T-helper 2 cell (primary cell): ENCODE measurements around the gene PCDHA13.
"Not testable (repeated sequence)": the region's sequence is repeated elsewhere in the genome, so short reads cannot be mapped to it uniquely, and the experiment has no call there.

Experiments
- DNase-seq, 5 experiments: peaks; one replicate each; pipeline versions ENCODE4 v3.0.0 to v3.0.0-alpha.2; 2012 to 2022

Gene PCDHA13

DNA sequence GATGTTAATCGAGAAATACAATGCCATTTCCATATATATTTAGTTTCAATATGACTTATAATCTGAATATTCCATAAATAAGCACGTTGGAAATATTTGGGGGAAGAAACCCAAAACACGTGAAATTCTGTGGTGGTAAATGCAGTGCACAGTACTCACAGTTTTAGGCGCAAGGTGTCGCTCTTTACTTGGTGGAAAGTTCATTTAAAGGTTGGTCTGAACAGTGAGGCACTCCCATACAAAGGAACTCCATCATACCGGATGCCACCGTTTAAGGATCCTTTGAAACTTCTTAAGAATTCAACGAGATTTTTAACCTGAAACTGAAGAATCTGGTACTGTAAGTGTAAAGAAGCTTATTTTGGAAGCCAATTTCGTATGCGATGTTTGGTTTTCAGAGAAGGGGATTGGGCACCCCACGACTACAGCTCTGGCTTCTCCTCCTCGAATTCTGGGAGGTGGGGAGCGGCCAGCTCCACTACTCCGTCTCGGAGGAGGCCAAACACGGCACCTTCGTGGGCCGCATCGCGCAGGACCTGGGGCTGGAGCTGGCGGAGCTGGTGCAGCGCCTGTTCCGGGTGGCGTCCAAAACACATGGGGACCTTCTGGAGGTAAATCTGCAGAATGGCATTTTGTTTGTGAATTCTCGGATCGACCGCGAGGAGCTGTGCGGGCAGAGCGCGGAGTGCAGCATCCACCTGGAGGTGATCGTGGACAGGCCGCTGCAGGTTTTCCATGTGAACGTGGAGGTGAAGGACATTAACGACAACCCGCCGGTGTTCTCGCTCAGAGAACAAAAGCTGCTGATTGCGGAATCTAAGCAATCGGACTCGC lies 13.0 kb upstream of the PCDHA13 start, which contains the start of gene PCDHA11:
TSS of gene PCDHA11 (plus strand) at position 237 of the 834 bp plus-strand sequence. CDS start at position 384, 147 bp downstream.
- no peak for DNase-seq

DNA sequence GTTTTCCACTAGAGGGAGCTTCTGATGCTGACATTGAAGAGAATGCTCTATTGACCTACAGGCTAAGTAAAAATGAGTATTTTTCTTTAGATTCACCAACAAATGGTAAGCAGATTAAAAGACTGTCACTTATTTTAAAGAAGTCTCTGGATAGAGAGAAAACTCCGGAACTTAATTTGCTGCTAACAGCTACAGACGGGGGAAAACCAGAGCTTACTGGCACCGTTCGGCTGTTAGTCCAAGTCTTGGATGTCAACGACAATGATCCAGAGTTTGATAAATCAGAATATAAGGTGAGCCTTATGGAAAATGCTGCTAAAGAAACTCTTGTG lies 12.4 kb upstream of the PCDHA13 start:
- no peak for DNase-seq

DNA sequence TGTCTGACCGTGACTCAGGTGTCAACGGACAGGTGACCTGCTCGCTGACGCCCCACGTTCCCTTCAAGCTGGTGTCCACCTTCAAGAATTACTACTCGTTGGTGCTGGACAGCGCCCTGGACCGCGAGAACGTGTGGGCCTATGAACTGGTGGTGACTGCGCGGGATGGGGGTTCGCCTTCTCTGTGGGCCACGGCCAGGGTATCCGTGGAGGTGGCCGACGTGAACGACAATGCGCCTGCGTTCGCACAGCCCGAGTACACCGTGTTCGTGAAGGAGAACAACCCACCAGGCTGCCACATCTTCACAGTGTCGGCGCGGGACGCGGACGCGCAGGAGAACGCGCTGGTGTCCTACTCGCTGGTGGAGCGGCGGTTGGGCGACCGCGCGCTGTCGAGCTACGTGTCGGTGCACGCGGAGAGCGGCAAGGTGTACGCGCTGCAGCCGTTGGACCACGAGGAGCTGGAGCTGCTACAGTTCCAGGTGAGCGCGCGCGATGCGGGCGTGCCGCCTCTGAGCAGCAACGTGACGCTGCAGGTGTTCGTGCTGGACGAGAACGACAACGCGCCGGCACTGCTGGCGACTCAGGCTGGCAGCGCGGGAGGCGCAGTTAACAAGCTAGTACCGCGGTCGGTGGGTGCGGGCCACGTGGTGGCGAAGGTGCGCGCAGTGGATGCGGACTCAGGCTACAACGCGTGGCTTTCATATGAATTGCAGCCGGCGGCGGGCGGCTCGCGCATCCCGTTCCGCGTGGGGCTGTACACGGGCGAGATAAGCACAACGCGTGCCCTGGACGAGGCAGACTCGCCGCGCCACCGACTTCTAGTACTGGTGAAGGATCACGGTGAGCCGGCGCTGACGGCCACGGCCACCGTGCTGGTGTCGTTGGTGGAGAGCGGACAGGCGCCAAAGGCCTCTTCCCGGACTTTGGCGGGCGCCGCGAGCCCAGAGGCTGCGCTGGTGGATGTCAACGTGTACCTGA lies 11.4 kb upstream of the PCDHA13 start:
- no peak for DNase-seq

DNA sequence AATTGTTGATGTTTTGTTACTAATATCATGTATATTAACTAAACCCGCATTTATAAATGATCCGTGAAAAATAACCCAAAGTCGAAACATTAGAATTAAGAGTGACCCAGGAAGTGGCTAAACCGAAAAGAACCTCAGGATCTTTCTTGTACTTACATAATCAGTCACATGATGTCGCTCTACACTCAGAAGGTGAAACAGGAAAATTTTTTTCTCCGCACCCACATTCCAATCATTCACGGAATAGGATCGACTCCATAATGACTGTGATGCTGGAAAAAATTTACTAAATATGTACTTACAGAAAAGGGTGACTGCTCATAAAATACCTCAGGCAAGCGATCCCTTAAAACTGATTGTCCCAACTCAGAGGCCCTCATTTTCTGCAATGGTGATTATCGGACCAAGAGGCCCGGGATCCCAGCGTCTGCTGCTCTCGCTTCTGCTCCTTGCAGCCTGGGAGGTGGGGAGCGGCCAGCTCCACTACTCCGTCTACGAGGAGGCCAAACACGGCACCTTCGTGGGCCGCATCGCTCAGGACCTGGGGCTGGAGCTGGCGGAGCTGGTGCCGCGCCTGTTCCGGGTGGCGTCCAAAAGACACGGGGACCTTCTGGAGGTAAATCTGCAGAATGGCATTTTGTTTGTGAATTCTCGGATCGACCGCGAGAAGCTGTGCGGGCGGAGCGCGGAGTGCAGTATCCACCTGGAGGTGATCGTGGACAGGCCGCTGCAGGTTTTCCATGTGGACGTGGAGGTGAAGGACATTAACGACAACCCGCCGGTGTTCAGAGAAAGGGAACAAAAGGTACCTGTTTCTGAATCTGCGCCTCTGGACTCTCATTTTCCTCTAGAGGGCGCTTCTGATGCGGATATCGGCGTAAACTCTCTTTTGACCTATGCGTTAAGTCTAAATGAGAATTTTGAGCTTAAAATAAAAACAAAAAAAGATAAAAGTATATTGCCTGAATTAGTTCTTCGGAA lies 6.5 kb upstream of the PCDHA13 start, which contains the start of gene PCDHA12:
TSS of gene PCDHA12 (plus strand) at position 224 of the 981 bp plus-strand sequence. CDS start at position 389, 165 bp downstream.
- no peak for DNase-seq

DNA sequence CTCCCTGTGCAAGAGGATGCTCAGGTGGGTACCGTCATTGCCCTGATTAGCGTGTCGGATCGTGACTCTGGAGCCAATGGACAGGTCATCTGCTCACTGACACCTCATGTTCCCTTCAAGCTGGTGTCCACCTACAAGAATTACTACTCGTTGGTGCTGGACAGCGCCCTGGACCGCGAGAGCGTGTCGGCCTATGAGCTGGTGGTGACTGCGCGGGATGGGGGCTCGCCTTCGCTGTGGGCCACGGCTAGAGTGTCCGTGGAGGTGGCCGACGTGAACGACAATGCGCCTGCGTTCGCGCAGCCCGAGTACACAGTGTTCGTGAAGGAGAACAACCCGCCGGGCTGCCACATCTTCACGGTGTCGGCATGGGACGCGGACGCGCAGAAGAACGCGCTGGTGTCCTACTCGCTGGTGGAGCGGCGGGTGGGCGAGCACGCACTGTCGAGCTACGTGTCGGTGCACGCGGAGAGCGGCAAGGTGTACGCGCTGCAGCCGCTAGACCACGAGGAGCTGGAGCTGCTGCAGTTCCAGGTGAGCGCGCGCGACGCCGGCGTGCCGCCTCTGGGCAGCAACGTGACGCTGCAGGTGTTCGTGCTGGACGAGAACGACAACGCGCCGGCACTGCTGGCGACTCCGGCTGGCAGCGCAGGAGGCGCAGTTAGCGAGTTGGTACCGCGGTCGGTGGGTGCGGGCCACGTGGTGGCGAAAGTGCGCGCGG lies 5.2 kb upstream of the PCDHA13 start:
- DNase-seq = not testable (repeated sequence)

DNA sequence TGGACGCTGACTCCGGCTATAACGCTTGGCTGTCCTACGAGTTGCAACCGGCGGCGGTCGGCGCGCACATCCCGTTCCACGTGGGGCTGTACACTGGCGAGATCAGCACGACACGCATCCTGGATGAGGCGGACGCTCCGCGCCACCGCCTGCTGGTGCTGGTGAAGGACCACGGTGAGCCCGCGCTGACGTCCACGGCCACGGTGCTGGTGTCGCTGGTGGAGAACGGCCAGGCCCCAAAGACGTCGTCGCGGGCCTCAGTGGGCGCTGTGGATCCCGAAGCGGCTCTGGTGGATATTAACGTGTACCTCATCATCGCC lies 4.7 kb upstream of the PCDHA13 start:
- DNase-seq = no peak

DNA sequence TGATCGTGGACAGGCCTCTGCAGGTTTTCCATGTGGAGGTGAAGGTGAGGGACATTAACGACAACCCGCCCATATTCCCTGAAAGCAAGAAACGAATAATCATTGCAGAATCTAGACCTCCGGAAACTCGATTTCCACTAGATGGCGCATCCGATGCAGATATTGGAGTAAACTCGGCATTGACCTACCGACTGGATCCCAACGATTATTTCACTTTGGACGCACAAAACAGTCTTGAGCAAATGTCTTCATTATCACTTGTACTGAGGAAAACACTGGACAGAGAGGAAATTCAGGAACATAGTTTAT lies 621 bp downstream of the PCDHA13 start:
- DNase-seq = no peak

DNA sequence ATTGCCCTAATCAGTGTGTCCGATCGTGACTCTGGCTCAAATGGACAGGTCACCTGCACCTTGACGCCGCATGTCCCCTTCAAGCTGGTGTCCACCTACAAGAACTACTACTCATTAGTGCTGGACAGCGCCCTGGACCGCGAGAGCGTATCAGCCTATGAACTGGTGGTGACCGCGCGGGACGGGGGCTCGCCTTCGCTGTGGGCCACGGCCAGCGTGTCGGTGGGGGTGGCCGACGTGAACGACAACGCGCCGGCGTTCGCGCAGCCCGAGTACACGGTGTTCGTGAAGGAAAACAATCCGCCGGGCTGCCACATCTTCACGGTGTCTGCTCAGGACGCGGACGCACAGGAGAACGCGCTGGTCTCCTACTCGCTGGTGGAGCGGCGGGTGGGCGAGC lies 1.4 kb downstream of the PCDHA13 start:
- no peak for DNase-seq

DNA sequence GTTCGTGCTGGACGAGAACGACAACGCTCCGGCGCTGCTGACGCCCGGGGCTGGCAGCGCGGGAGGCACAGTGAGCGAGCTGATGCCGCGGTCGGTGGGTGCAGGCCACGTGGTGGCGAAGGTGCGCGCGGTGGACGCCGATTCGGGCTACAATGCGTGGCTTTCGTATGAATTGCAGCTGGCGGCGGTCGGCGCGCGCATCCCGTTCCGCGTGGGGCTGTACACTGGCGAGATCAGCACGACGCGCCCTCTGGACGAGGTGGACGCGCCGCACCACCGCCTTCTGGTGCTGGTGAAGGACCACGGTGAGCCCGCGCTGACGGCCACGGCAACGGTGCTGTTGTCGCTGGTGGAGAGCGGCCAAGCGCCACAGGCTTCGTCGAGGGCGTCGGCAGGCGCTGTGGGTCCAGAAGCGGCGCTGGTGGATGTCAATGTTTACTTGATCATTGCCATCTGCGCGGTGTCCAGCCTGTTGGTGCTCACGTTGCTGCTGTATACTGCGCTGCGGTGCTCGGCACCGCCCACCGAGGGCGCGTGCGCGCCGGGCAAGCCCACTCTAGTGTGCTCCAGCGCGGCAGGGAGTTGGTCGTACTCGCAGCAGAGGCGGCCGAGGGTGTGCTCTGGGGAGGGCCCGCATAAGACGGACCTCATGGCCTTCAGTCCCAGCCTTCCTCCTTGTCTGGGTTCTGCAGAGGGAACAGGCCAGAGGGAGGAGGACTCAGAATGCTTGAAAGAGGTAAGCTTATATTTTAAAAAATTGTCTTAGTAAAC lies 2.2 kb downstream of the PCDHA13 start:
- DNase-seq = no peak

DNA sequence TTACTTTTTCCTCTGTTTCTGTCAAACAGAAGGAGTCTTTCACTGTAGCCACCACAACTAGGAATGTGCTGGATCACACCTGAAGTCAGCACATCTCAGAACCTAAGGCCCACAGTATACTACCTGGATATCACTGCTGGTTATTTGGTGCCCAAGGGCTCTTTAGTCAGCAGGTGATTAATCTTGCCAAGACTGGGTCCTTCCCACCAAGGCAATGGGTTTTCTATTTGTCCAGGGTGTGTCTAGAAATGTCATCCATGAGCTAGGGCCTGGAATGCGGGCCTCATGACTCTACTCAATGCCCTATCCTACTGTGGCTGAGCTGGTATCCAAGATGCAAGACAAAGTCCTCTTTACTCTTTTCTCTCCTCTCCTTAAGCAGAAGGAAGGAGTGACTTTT lies 34.4 kb downstream of the PCDHA13 start:
- no peak for DNase-seq

DNA sequence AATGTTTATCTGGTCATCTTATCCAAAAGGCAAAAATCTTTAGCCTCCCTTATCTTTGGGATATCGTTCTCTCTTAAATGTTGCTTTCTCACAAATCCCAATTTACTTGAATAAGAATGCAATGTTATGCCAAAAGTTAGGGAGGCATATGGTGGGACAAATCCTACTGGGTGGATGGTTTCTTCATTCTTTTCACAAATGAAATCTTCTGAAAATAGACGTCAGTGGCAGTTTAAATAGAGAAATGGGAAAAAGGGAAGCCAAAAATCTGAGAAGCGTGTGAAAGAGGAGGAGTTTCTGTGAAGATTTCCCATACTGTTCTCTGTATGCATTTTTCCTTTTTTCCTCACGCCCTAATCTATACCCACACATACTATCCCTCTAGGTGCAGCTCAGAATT lies 41.7 kb downstream of the PCDHA13 start:
- DNase-seq = no peak

DNA sequence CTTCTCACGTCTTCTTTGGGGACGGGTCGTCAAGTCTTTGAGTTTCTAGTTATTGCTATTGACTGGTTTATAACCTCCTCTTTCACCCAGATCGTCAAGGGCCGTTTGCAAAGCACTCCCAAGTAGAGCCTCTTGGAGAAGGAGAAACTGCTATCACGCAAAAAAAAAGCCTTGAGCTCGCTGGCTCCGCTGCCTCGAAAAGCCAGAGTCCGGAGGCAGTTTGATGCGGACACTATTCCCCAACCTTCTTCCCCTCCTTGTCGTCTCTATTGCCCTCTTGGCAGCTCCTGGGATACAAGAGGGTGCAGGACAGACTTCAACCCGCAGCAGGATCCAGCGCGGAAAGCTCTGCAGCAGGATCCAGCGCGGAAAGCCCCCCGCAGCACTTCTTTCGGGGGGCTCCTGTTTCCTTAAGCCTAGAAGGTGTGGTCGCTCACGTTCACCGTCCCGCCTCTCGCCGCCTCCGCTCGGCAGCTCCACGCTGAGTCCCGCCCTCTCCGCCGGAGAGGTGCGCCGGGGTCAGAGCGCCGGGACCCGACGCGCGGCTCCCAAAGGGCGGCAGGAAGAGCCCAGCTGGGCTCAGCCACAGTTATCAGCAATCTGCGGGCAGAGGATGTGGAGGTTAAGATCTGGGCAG lies 44.0 kb downstream of the PCDHA13 start, which contains the start of gene PCDHAC1:
TSS of gene PCDHAC1 (plus strand) at position 494 of the 637 bp plus-strand sequence. CDS start 594 bp downstream, outside the sequence.
- DNase-seq = no peak

DNA sequence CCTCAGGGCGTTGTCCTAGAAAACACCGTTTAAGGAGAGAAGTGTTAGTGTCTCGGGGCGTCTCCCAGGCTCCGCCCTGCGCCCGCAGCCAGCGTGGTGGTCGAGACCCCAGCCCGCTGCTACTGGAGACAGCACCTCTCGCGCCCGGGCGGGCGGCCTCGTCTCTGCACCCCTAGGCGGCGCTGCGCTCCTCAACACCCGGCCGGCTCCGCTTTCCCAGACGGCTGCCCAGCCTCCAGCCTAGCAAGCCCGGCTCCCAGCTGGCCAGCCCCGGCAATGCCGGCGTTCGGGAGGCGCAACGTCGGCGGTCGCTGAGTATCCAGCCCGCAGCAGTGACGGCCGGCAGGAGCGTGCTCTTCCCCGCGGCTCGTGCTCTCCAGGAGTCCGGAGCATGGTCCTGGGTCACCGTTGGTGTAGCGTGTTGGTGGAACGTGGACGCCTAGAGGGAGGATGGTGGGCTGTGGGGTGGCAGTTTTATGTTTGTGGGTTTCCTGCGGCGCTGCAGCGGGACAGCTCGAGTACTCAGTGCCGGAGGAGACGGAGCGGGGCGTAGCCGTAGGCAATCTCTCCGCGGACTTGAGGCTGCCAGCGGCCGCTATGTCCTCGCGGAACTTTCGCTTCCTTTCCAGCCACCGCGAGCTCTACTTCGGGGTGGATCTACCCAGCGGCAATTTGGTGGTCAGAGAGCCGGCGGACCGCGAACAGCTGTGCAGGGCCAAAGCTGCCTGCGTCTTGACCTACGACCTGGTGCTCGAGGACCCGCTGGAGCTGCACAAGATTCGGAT lies 44.7 kb downstream of the PCDHA13 start:
- peak in 2 of 5 experiments; percentile 1 to 48 for DNase-seq

DNA sequence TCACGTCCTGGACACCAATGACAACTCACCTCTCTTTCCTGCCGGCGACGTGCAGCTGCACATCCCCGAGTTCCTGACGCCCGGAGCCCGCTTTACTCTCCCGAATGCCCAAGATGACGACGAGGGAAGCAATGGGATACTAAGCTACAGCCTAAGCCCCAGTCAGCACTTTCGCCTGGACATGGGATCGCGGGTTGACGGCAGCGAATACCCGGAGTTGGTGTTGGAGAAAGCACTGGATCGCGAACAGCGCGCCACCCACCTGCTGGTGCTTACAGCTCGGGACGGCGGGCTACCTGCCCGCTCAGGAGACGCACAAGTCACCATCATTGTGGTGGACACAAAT lies 45.3 kb downstream of the PCDHA13 start:
- no peak for DNase-seq
